OCI-LY7 (cell line): ENCODE measurements around the gene TYROBP. TPM values are rescaled to one million over a fixed set of nuclear protein-coding genes. Genes with fewer than 3 reads are reported as not detected.
A peak's percentile ranks its signal among the peaks of the same experiment; 100 is the strongest.

Source experiments
- BruUV-seq: library from RNA; stranded (reverse); fragments of 400-500 nt; replicated peaks from 2 replicates; lab custom pipeline; 2021; lab: Mats Ljungman, UMichigan
- CTCF ChIA-PET: fragments of 300-600 bp; sonication (Branson Sonifier 250); formaldehyde crosslinking; loops from one replicate; lab custom pipeline; 2022; ENCODE audit warnings: antibody characterized with exemption; ENCODE audit not compliant: unreplicated experiment; lab: Charles Lee
- POLR2A ChIA-PET: fragments of 300-600 bp; sonication (Branson Sonifier 250); formaldehyde crosslinking; loops from one replicate; lab custom pipeline; 2022; ENCODE audit warnings: antibody characterized with exemption; lab: Charles Lee
- DNase-seq: peaks from one replicate; pipeline ENCODE4 v3.0.0-alpha.2; 2015; ENCODE audit warnings: low spot score
- H2AFZ ChIP-seq: fragments of 200-600 bp; sonication (generic), shearing (Covaris generic); 2 replicates; pipeline ENCODE4 v1.6.1; 2014; ENCODE audit warnings: mild to moderate bottlenecking, antibody characterized with exemption, low read length, moderate library complexity
- H3K27ac ChIP-seq: fragments of 200-600 bp; sonication (generic); 2 replicates; pipeline ENCODE4 v1.5.1; 2014; ENCODE audit warnings: mixed run types, low read depth, mild to moderate bottlenecking, moderate library complexity, low read length, inconsistent platforms; ENCODE audit not compliant: poor library complexity, severe bottlenecking
- H3K36me3 ChIP-seq: fragments of 200-600 bp; sonication (generic); 2 replicates; pipeline ENCODE4 v1.6.1; 2014; ENCODE audit warnings: mild to moderate bottlenecking, antibody characterized with exemption, low read length, moderate library complexity, mixed read lengths; ENCODE audit not compliant: insufficient read depth
- H3K4me1 ChIP-seq: fragments of 200-600 bp; sonication (generic); 2 replicates; pipeline ENCODE4 v1.5.1; 2014; ENCODE audit warnings: mild to moderate bottlenecking, low read length; ENCODE audit not compliant: insufficient read depth, poor library complexity, severe bottlenecking
- H3K4me2 ChIP-seq: fragments of 200-600 bp; sonication (generic); 2 replicates; pipeline ENCODE4 v1.6.1; 2014; ENCODE audit warnings: mild to moderate bottlenecking, low read length
- H3K4me3 ChIP-seq: fragments of 200-600 bp; sonication (generic); 2 replicates; pipeline ENCODE4 v1.5.1; 2014; ENCODE audit warnings: mild to moderate bottlenecking, low read depth, low read length; ENCODE audit not compliant: poor library complexity, severe bottlenecking
- H3K79me2 ChIP-seq: fragments of 200-600 bp; sonication (generic); 2 replicates; pipeline ENCODE4 v1.6.1; 2016; ENCODE audit warnings: low read depth, mild to moderate bottlenecking, low read length, moderate library complexity, mixed read lengths; ENCODE audit not compliant: insufficient read depth
- H3K9me2 ChIP-seq: fragments of 200-600 bp; sonication (generic); 2 replicates; pipeline ENCODE4 v1.6.1; 2016; ENCODE audit warnings: mild to moderate bottlenecking, low read length, mixed read lengths; ENCODE audit not compliant: insufficient read depth
- H3K9me3 ChIP-seq: fragments of 200-600 bp; sonication (generic); 2 replicates; pipeline ENCODE4 v1.6.1; 2014; ENCODE audit warnings: mild to moderate bottlenecking, mixed run types, low read length, mixed read lengths
- H4K20me1 ChIP-seq: fragments of 200-600 bp; sonication (generic); 2 replicates; pipeline ENCODE4 v1.6.1; 2014; ENCODE audit warnings: mild to moderate bottlenecking, antibody characterized with exemption, low read length, moderate library complexity, mixed read lengths; ENCODE audit not compliant: insufficient read depth
- CTCF ChIP-seq: fragments of 200-600 bp; sonication (generic); conservative IDR thresholded peaks from 2 replicates; pipeline ENCODE4 v1.5.1; 2014; ENCODE audit warnings: mild to moderate bottlenecking, antibody characterized with exemption, low read length, moderate library complexity, mixed read lengths
- EZH2phosphoT487 ChIP-seq: fragments of 200-600 bp; sonication (generic); IDR thresholded peaks from 2 replicates; pipeline ENCODE4 v1.6.1; 2018; ENCODE audit warnings: low read depth, borderline replicate concordance, mild to moderate bottlenecking, mixed run types, antibody characterized with exemption, low read length, moderate library complexity, mixed read lengths
- intact Hi-C: fragments of 100-400 bp; cut with micrococcal nuclease; formaldehyde crosslinking; loops from one replicate; pipeline ENCODE4 v1.10.0; 2022; ENCODE audit not compliant: unreplicated experiment
- total RNA-seq, 2 experiments: library from RNA; depleted of rRNA in 1 of 2; stranded (reverse); fragments of >200 nt in 1 of 2; shearing (Covaris generic) in 1 of 2; gene quantifications; 2 replicates each; pipeline ENCODE4 v1.2.3, GENCODE V29; 2014 to 2022

TYROBP gene
- total RNA-seq, 2 experiments from 2014 or later: not detected

- Histone ChIP-seq H3K9me2 (no peaks in the 10 kb centered on the region), H3K36me3 (peaks cover 24% of the 10 kb centered on the region), H3K4me3 (no peak overlapping the region), H3K4me1 (peaks cover 6% of the 10 kb centered on the region), H2AFZ (no peak overlapping the region), H3K4me2 (no peak overlapping the region), H4K20me1 (no peaks in the 10 kb centered on the region; the same call in 1 of the 2 replicates), H3K27ac (no peak overlapping the region), H3K9me3 (no peaks in the 10 kb centered on the region), H3K79me2 (no peaks in the 10 kb centered on the region)
- no TSS peak for BruUV-seq
- no peak for TF ChIP-seq EZH2phosphoT487
- TF ChIP-seq CTCF: no peak
- ChIA-PET POLR2A (interaction anchor here (0.6 to 1.4 kb wide), 3 partner anchors 14 to 31 kb away, joined by 3 to 8 read pairs (median 3); no protein-coding TSS in a partner anchor), CTCF (interaction anchor here (1.1 kb wide), 1 partner anchor 25 kb away, joined by 3 read pairs; no protein-coding TSS in a partner anchor)
- no peak for DNase-seq
- intact Hi-C loops: no loop called here
Measured at GRCh38 chr19:35883882-35884281, 24.2 kb downstream of the TYROBP start.

GRCh38 chr19:35882114-35882832 lies 25.8 kb downstream of the TYROBP start:
- Histone ChIP-seq H3K4me1 (peaks cover 6% of the 10 kb centered on the region), H3K9me2 (no peaks in the 10 kb centered on the region), H4K20me1 (no peaks in the 10 kb centered on the region; the same call in 1 of the 2 replicates), H3K9me3 (no peaks in the 10 kb centered on the region), H3K4me3 (no peak overlapping the region), H2AFZ (no peak overlapping the region), H3K4me2 (peak overlapping the region; percentile 10; the same call in 1 of the 2 replicates), H3K36me3 (peaks cover 8% of the 10 kb centered on the region), H3K27ac (no peak overlapping the region), H3K79me2 (no peaks in the 10 kb centered on the region)
- ChIA-PET CTCF (interaction anchor here (1.7 kb wide), 1 partner anchor 49 kb away, joined by 5 read pairs; no protein-coding TSS in a partner anchor), POLR2A (interaction anchor here (1.0 to 1.4 kb wide), 2 partner anchors 10 to 16 kb away, joined by 3 read pairs; no protein-coding TSS in a partner anchor)
- intact Hi-C loops: loop anchor here (1.0 kb wide), 1 partner anchor 49 kb away; no protein-coding TSS in a partner anchor
- DNase-seq: peak; percentile 76
- TF ChIP-seq CTCF (peak; percentile 82), EZH2phosphoT487 (no peak)
- no TSS peak for BruUV-seq
